ENCODE measurements around the gene PPFIA4. TPM values are rescaled to one million over a fixed set of nuclear protein-coding genes. Genes with fewer than 3 reads are reported as not detected.

The PPFIA4 gene
- total and polyA plus RNA-seq, 2 of the 4 experiments (the other 2 are of a cell fraction): 5.4 to 13.7 TPM

- WGBS, 2 experiments (ENCODE audit: extremely low coverage in 2 of 2, insufficient read length in 1 of 2): 72% methylated on average over 5 of the region's 14 CpGs; no CpG with 5 or more reads in 1 of the 2 experiments
- Histone ChIP-seq H3K9me3 (ENCODE audit: control insufficient read depth, insufficient read depth, low read length) (no peaks in the 10 kb centered on the region), H3K4me2 (ENCODE audit: low read depth, low read length) (peak overlapping the region; percentile 60; the same call in 1 of the 2 replicates), H3K27me3 (ENCODE audit: control insufficient read depth, insufficient read depth, low read length) (peaks cover 6% of the 10 kb centered on the region), H4K8ac (ENCODE audit: low read depth in 2 of 2, low read length in 2 of 2) (no peak overlapping the region), H3K14ac (replicated peaks; ENCODE audit: low read depth, low read length) (no peak overlapping the region), H3K9me1 (ENCODE audit: insufficient read depth, low read length) (no peaks in the 10 kb centered on the region), H2AK5ac (ENCODE audit: low read depth, low read length) (no peak overlapping the region), H2BK20ac (ENCODE audit: low read depth, low read length) (no peak overlapping the region), H3K36me3 (ENCODE audit: control insufficient read depth, insufficient read depth, low read length) (no peaks in the 10 kb centered on the region), H3K4me1 (ENCODE audit: control insufficient read depth, insufficient read depth, low read length) (no peaks in the 10 kb centered on the region), H2AK9ac (replicated peaks; ENCODE audit: low read depth, low read length, poor library complexity) (peak overlapping the region; percentile 48), H3K23ac (ENCODE audit: low read depth, low read length) (no peak overlapping the region), H2BK15ac (ENCODE audit: low read depth, low read length) (no peak overlapping the region), H4K20me1 (ENCODE audit: insufficient read depth, low read length) (no peaks in the 10 kb centered on the region), H3K4me3 (ENCODE audit: insufficient read depth, low read depth, low read length) (no peak overlapping the region), H3K4ac (ENCODE audit: low read depth, low read length) (no peak overlapping the region), H3K56ac (ENCODE audit: extremely low read depth, insufficient read depth, low read length) (no peak overlapping the region), H2AFZ (replicated peaks; ENCODE audit: low read length, poor library complexity) (peak overlapping the region; percentile 90), H4K91ac (ENCODE audit: insufficient read depth, low read depth, low read length) (no peak overlapping the region), H3K18ac (ENCODE audit: low read depth, low read length) (no peak overlapping the region), H3K79me1 (ENCODE audit: low read depth in 1 of 2, low read length in 2 of 2) (no peaks in the 10 kb centered on the region), H2BK120ac (ENCODE audit: low read depth, low read length) (no peak overlapping the region), H2BK5ac (ENCODE audit: low read depth, low read length, poor library complexity, severe bottlenecking) (no peak overlapping the region), H4K5ac (ENCODE audit: low read depth, low read length) (no peak overlapping the region), H3K9ac (ENCODE audit: low read depth, low read length) (peak overlapping the region; percentile 53; the same call in 1 of the 2 replicates), H3K27ac (ENCODE audit: insufficient read depth, low read length) (no peak overlapping the region)
- CTCF ChIA-PET: interaction anchor here (0.6 to 1.2 kb wide), 6 partner anchors 8 to 217 kb away, joined by 3 read pairs; partner anchors contain the start of gene TMEM183A
- dilution Hi-C loops (cut with HindIII; ENCODE audit: low sequenced_read_pairs, unreplicated experiment): no loop called here
- in situ Hi-C loops (cut with MboI; ENCODE audit: low sequenced_read_pairs): no loop called here
- POLR2A ChIA-PET (ENCODE audit: unreplicated experiment): no interaction called here
- ATAC-seq (ENCODE audit: low read depth): peak; percentile 72
- no TSS peak for BruUV-seq (replicated peaks)
- intact Hi-C loops (cut with micrococcal nuclease): loop anchor here (1.0 to 10.0 kb wide), 3 partner anchors 73 to 537 kb away; no protein-coding TSS in a partner anchor
- peak; percentile 52 for DNase-seq
- TF ChIP-seq ELK1 (IDR thresholded peaks at IDR 0.05; ENCODE audit: borderline replicate concordance, low read depth, low read length) (no peak), RCOR1 (IDR thresholded peaks at IDR 0.05; ENCODE audit: insufficient replicate concordance, low read length) (no peak), RAD21 (IDR thresholded peaks at IDR 0.05; ENCODE audit: low read length) (peak; percentile 79), NFE2L2 (IDR thresholded peaks at IDR 0.05; ENCODE audit: low read depth, low read length) (no peak), CHD1 (IDR thresholded peaks at IDR 0.05; ENCODE audit: low read depth, low read length) (no peak), RFX5 (IDR thresholded peaks at IDR 0.05; ENCODE audit: low read depth, low read length) (no peak), FOS (IDR thresholded peaks at IDR 0.05; ENCODE audit: low read depth, low read length) (no peak), USF2 (IDR thresholded peaks at IDR 0.05; ENCODE audit: low read depth, low read length) (no peak), SMC3 (IDR thresholded peaks at IDR 0.05; ENCODE audit: low read depth, low read length) (peak; percentile 59), BHLHE40 (IDR thresholded peaks at IDR 0.05; ENCODE audit: low read depth, low read length) (no peak), MXI1 (IDR thresholded peaks at IDR 0.05; ENCODE audit: borderline replicate concordance, low read depth, low read length) (no peak), POLR2A (IDR thresholded peaks at IDR 0.05; ENCODE audit: low read depth, low read length) (0 out of 2 replicates have a peak, but pooled peaks have one; percentile 38), CTCF (conservative IDR thresholded peaks at IDR 0.05; ENCODE audit: low read depth, low read length) (peak; percentile 84), MAFK (IDR thresholded peaks at IDR 0.05; ENCODE audit: low read depth, low read length) (no peak)
Measured at GRCh38 chr1:202998836-202999750, 27.2 kb upstream of the PPFIA4 start.
